IgD-negative memory B cell (primary cell): Measurements from ENCODE around the gene ROR2. TPM values are rescaled to one million over a fixed set of nuclear protein-coding genes. Genes with fewer than 3 reads are reported as not detected.
A peak's percentile ranks its signal among the peaks of the same experiment; 100 is the strongest.

Experiments
- H3K27ac Mint-ChIP-seq, 3 donors: one replicate each; pipeline ENCODE4 v1.8.0; 2020 to 2022; ENCODE audit warnings: mild to moderate bottlenecking in 3 of 3, mixed read lengths in 3 of 3, moderate library complexity in 1 of 3
- H3K27me3 Mint-ChIP-seq: one replicate; pipeline ENCODE4 v1.8.0; 2021; ENCODE audit warnings: mixed read lengths
- H3K36me3 Mint-ChIP-seq: one replicate; pipeline ENCODE4 v1.8.0; 2020; ENCODE audit warnings: mild to moderate bottlenecking, mixed read lengths
- H3K4me1 Mint-ChIP-seq, 3 donors: one replicate each; pipeline ENCODE4 v1.8.0; 2020 to 2022; ENCODE audit warnings: mixed read lengths in 3 of 3, mild to moderate bottlenecking in 1 of 3
- H3K4me3 Mint-ChIP-seq, 4 donors: one replicate each; pipeline ENCODE4 v1.8.0; 2020 to 2022; ENCODE audit warnings: mild to moderate bottlenecking in 4 of 4, mixed read lengths in 4 of 4, moderate library complexity in 3 of 4
- H3K9me3 Mint-ChIP-seq, 3 donors: one replicate each; pipeline ENCODE4 v1.8.0; 2020 to 2021; ENCODE audit warnings: mixed read lengths in 3 of 3, mild to moderate bottlenecking in 1 of 3
- polyA plus RNA-seq: library from polyadenylated mRNA; unstranded; fragments of 300-500 nt; fragmentation: Illumina TruSeq; gene quantifications from one replicate; pipeline ENCODE4 v1.2.3, GENCODE V29; 2021

ROR2 gene
- polyA plus RNA-seq, 1 donor from 2014 or later = not detected

DNA sequence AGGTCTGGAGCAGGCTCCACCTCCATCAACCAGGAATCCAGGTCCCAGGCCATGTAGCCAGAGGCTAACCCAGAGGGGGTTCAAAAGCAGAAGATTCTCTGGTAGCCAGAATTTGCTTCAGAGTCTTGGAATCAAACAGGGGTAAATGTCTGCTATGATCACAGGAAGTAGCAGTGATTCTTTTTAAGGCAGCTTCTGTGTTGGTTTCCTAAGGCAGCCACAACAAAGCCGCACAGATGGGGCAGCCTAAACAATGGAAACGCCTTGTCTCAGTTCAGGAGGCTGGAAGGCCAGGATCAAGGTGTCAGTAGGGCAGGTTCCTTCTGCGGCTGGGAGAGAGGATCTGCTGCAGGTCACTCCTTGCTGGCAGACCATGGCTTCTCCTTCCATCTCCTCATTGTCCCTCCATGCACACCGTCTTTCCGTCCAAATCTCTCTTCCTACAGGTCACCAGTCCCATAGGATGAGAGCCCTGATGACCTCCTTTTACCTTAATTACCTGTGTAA lies 167.3 kb downstream of the ROR2 start:
- Mint-ChIP-seq H3K27me3 (peaks cover 10% of the 10 kb centered on the region), H3K4me1 (peaks cover 0 to 2% (median 0%) of the 10 kb centered on the region in 3 donors), H3K9me3 (peaks cover 2 to 4% (median 4%) of the 10 kb centered on the region in 3 donors), H3K36me3 (no peaks in the 10 kb centered on the region), H3K4me3 (no peak overlapping the region), H3K27ac (no peak overlapping the region)

DNA sequence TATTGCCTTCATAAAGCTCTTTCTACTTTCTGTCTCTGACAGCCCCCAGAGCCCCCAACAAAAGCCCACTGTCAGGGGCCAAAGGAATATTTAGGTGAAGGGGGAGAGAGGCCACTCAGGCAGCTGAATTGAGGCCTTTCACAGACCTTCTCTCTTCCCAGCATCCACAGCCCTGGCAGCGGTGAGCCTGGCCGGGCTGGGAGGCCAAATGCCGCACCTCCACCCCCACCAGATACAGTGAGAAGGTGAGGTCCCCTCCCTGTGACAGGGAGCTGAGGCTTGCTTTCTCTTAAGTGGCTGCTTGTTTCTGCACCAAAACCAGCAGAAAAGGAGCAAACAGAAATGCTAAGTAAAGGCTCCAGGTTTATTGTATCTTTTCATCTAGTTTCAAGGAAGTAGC lies 168.1 kb downstream of the ROR2 start:
- Mint-ChIP-seq H3K4me1 (peaks cover 0 to 2% (median 0%) of the 10 kb centered on the region in 3 donors), H3K36me3 (no peaks in the 10 kb centered on the region), H3K4me3 (no peak overlapping the region), H3K27ac (no peak overlapping the region), H3K9me3 (peaks cover 0 to 2% (median 2%) of the 10 kb centered on the region in 3 donors), H3K27me3 (peaks cover 10% of the 10 kb centered on the region)

DNA sequence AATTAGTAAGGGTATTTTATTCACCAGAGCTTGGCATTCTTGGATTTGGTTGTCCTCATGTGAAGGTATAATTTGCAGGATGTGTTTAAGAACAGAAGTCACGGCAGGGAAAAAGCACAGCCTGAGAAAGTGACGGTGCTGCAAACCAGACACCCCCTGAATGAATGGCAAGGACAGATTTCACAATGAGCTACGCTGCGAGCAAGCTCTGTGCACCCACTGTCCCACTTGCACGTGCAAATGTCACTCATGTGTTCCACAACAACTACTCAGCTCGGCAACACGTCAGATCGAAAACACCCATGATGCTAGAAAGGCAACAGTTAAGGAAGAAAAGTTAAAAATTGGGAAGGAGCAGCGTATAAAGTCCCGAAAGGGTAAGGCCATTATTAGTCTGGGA lies 168.9 kb downstream of the ROR2 start:
- peaks cover 0 to 3% (median 2%) of the 10 kb centered on the region in 3 donors for H3K4me1 Mint-ChIP-seq
- peaks cover 7% of the 10 kb centered on the region for H3K27me3 Mint-ChIP-seq
- H3K36me3 Mint-ChIP-seq = no peaks in the 10 kb centered on the region
- H3K4me3 Mint-ChIP-seq = no peak overlapping the region
- no peak overlapping the region for H3K27ac Mint-ChIP-seq
- no peaks in the 10 kb centered on the region for H3K9me3 Mint-ChIP-seq

DNA sequence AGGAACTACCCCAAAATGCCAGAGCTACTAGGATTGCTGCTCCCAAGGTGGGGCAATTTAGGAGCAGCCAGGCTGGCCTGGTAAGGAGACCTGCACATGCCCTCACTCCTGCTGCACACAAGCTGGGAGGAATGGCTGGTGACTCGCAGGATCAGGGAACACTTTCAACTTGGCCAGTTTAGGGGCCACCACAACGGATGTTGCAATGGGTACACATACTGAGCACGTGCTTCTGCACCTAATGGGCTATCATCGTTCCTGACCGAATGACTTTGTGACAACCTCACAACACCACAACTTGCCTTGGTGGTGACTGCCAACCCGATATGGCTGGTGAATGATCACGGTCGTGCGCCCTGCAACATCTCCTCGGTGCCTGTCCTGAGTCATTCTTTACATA lies 172.0 kb downstream of the ROR2 start:
- peaks cover 10% of the 10 kb centered on the region for H3K27me3 Mint-ChIP-seq
- peaks cover 0 to 6% (median 0%) of the 10 kb centered on the region in 3 donors for H3K4me1 Mint-ChIP-seq
- H3K4me3 Mint-ChIP-seq = no peak overlapping the region
- H3K36me3 Mint-ChIP-seq = no peaks in the 10 kb centered on the region
- H3K9me3 Mint-ChIP-seq = no peaks in the 10 kb centered on the region
- H3K27ac Mint-ChIP-seq = no peak overlapping the region

DNA sequence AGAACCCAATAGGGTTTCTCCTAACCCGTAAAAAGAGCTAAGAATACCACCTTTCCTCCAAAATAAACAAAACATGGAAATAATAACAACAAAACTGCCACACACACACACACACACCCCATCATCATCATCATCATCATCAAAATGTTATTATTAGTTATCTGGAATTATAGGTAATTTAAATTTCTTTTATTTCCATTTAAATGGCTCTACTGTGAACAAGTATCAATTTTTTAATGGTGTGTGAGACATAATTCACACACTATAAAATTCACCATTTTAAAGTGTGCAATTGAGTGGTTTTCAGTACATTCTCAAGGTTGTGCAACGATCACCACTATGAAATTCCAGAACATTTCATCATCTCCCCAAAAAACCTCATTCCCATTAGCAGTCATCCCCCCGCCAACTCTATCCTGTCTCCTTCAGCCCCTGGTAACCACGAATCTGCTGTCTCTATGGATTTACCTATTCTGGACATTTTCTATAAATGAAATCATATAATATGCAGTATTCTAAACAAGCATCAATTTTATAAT lies 172.7 kb downstream of the ROR2 start:
- no peak overlapping the region for H3K27ac Mint-ChIP-seq
- H3K27me3 Mint-ChIP-seq = peaks cover 10% of the 10 kb centered on the region
- H3K9me3 Mint-ChIP-seq = no peaks in the 10 kb centered on the region
- peaks cover 0 to 6% (median 0%) of the 10 kb centered on the region in 3 donors for H3K4me1 Mint-ChIP-seq
- H3K4me3 Mint-ChIP-seq = no peak overlapping the region
- no peaks in the 10 kb centered on the region for H3K36me3 Mint-ChIP-seq

DNA sequence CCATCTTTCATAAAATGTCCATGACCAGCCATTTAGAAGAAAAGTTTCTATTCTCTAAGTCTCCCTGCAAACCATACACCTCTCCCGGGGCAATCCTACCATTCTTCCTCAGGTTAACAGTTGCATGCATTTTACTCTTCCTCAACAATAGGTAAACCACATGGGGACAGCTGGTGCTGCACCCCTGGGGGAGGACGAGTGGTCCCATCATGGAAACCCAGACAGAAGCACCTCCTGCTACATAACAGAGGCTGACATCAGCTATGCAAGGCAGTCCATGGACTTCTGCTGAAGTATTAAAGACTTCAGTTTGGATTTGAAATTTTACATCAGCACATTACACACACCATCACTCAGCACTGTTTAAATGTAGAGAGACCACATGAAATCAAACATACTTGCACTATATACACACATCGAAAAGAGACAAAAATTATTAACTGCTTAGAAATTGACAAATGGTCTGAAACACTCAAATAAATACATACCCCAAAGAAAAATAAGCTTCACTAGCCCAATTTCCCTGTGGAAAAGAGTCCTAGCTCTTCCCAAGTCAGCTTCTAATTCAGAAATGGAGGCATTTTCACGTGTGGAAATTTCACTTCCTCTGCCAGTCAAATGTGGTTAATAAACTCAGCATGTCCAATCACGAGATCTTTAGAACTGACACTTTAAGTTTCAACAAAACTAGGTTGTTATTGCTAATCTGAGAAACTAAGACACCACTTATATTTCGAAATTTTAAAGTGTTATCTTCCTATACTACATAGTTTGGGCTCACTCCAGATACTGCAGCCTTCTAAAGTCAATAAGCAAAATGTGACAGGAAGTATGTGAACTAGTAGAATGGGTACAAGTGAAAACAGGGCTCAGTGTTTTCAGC lies 173.4 kb downstream of the ROR2 start:
- H3K36me3 Mint-ChIP-seq = no peaks in the 10 kb centered on the region
- peak overlapping the region in 1 of 4 donors; percentile 1 for H3K4me3 Mint-ChIP-seq
- no peaks in the 10 kb centered on the region for H3K9me3 Mint-ChIP-seq
- H3K27me3 Mint-ChIP-seq = peaks cover 10% of the 10 kb centered on the region
- H3K27ac Mint-ChIP-seq = no peak overlapping the region
- H3K4me1 Mint-ChIP-seq = peaks cover 0 to 6% (median under 1%) of the 10 kb centered on the region in 3 donors

DNA sequence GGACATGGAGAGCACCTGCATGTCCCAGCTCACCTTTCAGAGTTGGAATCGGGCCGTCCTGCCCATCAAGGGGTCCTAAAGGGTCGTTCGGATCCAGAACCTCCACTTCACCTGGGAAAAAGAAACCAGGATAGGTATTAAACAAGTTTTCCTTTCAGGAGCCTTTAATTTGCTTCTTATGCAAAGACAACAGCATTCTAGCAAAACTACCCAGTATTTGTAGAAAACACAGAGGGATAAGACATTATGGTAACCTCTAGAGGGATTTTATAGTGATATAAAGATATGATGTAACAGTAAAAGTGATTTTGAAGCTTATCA lies 174.4 kb downstream of the ROR2 start:
- Mint-ChIP-seq H3K4me3 (no peak overlapping the region), H3K27ac (no peak overlapping the region), H3K4me1 (peaks cover 0 to 6% (median 2%) of the 10 kb centered on the region in 3 donors), H3K9me3 (no peaks in the 10 kb centered on the region), H3K27me3 (peaks cover 10% of the 10 kb centered on the region), H3K36me3 (no peaks in the 10 kb centered on the region)

DNA sequence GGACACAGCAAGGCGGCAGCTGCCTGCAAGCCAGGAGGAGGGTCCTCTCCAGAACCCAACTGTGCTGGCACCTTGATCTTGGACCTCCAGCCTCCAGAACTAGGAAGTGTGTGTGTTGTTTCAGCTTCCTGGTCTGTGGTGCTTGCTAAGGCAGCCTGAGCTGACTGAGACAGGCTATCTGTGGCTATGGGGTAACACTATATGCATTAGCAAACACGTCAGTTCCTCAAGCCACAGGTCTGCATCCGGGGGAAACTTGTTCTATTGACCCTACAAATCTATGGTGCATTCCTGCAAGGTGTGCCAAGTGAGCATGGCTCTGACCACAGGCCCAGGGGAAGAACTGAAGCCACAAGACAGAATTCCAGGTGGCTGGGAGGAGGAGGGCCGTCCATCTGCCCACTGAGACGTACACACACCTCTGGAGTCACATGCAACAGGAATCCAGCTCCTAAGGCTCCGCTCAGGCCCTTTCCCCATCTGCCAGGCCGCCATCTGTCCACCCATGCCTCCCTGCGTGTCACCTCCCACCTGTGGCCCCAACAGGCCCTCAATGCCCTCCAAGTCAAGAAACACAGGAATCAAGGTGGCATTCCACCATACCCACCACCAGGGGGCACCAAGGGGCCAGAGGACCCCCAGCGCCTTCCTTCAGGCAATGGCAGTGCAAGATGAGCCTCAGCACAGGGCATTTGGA lies 174.9 kb downstream of the ROR2 start:
- H3K4me1 Mint-ChIP-seq = peaks cover 0 to 6% (median 2%) of the 10 kb centered on the region in 3 donors
- no peaks in the 10 kb centered on the region for H3K9me3 Mint-ChIP-seq
- no peak overlapping the region for H3K27ac Mint-ChIP-seq
- peaks cover 10% of the 10 kb centered on the region for H3K27me3 Mint-ChIP-seq
- H3K36me3 Mint-ChIP-seq = no peaks in the 10 kb centered on the region
- H3K4me3 Mint-ChIP-seq = peak overlapping the region in 1 of 4 donors; percentile 3

DNA sequence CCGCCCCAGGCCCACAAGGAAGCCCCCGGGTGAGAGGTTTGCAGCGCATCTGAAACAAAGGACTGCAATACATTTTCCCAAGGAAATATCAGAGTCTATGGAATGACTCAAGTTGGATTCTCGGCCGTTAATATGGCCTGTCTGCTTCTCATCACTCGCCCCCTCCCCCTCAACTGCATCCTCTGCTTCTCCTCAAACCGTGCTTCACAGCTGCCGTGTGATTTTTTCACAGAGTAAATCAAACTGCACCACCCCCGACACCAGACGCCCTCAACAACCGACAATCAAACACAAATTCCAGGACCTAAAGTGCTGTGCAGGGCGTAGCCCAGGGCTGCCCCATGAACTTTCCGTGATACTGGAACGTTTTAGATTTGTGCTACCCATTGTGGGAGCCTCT lies 176.9 kb downstream of the ROR2 start:
- Mint-ChIP-seq H3K27ac (no peak overlapping the region), H3K4me1 (peaks cover 0 to 6% (median 2%) of the 10 kb centered on the region in 3 donors), H3K9me3 (no peaks in the 10 kb centered on the region), H3K36me3 (no peaks in the 10 kb centered on the region), H3K27me3 (peaks cover 11% of the 10 kb centered on the region), H3K4me3 (no peak overlapping the region)

DNA sequence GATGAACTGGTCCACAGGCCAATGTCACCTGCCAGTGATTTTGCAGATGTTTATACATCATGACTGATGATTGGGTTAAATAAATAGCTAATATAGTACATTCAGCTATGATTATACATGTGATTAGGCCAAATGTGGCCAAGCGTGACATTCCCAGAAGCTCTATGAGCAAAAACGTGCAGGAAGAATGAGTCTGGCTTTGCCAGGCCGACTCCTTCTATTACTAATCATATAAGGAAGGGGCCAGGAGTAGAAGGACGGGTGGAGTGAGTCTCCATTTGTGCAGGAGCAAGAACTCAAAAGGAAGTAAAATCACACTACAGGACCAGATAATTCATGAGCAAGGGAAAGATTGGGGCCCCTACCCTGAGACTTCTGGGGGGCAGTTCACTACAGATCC lies 178.2 kb downstream of the ROR2 start:
- Mint-ChIP-seq H3K27ac (no peak overlapping the region), H3K9me3 (no peaks in the 10 kb centered on the region)

DNA sequence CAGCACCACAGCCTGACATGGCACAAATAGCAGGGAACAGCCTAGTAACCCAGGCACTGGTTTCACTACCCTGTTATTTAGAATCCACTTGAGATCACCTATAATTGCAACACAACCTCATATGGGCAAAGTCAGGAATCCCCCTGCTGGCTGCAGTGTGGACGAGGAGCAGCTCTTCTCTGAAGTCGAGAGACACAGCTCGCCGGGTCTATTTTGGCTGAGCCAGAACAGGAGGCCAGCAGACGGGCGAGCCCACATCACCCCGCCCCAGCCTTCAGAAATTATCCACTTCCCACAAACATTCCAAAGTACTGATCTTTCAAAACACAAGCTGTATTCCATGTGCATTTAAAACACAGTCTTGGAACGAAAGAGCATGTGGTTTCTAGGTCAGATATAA lies 179.0 kb downstream of the ROR2 start:
- Mint-ChIP-seq H3K27ac (no peak overlapping the region), H3K9me3 (no peaks in the 10 kb centered on the region), H3K4me3 (no peak overlapping the region), H3K4me1 (peaks cover 0 to 3% (median 2%) of the 10 kb centered on the region in 3 donors), H3K27me3 (peaks cover 30% of the 10 kb centered on the region), H3K36me3 (no peaks in the 10 kb centered on the region)

More for the DNA sequence above, 178.2 kb downstream of the ROR2 start:
- peaks cover 23% of the 10 kb centered on the region for H3K27me3 Mint-ChIP-seq
- H3K36me3 Mint-ChIP-seq = no peaks in the 10 kb centered on the region
- peaks cover 0 to 6% (median 2%) of the 10 kb centered on the region in 3 donors for H3K4me1 Mint-ChIP-seq
- H3K4me3 Mint-ChIP-seq = no peak overlapping the region

DNA sequence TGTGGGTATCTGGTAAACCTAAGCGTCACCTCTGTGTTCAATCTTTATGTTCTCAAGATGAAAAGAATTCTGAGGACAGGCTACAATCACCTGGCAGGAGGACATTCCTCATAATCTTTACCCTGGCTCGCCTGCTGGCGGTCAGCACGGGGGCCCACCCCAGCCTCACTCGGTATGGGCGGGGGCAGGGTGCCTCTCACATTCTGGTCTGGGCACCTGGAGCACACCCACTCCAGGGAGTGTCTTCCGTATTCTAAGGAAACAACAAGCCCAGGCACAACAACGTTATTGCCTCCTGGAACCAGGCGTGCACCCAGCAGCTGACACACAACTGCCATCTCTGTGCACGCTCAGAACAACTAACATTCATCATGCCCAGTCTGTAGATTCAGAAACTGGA lies 179.8 kb downstream of the ROR2 start:
- Mint-ChIP-seq H3K9me3 (peaks cover 0 to under 1% (median under 1%) of the 10 kb centered on the region in 3 donors), H3K27ac (no peak overlapping the region), H3K4me1 (peaks cover 0 to 2% (median 0%) of the 10 kb centered on the region in 3 donors), H3K27me3 (peaks cover 31% of the 10 kb centered on the region), H3K36me3 (no peaks in the 10 kb centered on the region), H3K4me3 (no peak overlapping the region)

DNA sequence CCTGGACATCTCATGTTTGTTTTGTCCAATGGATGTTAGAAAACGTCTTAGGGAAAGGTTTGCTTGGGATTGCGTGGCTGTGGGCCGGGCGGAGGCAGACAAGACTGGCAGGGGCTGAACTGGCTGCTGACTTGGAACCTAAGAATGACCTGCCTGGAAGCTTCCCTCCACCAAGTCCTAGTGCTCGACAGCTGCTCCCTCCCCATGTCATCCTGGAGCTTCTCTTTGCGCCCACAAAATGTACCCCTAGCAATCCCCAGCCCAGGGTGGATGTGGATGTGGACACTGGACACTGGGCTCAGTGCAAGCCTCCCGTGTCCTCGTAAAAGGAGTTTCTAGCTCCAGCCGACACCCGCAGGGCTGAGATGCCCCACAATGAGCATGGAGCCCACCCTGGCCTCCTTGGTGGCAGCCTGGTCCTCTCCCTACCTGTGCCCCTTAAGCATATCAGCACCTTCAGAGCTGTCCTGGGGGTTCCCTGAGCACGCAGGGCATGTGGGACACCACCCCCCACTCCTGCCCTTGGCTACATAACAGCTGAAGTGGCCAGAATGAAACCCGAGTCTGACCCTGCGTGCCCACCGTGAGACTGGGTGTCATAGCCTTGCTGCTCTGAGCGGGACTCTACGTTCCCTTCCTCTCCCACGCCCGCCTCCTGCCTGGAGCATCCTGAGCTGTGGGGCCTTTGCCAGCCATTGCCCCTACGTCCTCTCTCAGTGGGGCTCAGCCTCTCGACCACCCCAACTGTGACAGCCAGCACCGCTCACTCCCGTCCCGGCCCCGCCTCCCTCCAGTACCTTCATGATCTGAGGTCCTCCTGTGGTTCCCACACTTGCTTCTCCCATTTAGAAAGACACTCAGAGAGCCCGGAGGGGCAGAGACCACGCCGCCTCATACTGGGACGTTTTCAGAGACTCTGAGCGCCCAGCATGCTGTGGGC lies 180.8 kb downstream of the ROR2 start:
- Mint-ChIP-seq H3K4me1 (peaks cover 0 to 2% (median 0%) of the 10 kb centered on the region in 3 donors), H3K9me3 (peaks cover 2 to 9% (median 5%) of the 10 kb centered on the region in 3 donors), H3K4me3 (no peak overlapping the region), H3K36me3 (no peaks in the 10 kb centered on the region), H3K27me3 (peaks cover 30% of the 10 kb centered on the region), H3K27ac (no peak overlapping the region)

DNA sequence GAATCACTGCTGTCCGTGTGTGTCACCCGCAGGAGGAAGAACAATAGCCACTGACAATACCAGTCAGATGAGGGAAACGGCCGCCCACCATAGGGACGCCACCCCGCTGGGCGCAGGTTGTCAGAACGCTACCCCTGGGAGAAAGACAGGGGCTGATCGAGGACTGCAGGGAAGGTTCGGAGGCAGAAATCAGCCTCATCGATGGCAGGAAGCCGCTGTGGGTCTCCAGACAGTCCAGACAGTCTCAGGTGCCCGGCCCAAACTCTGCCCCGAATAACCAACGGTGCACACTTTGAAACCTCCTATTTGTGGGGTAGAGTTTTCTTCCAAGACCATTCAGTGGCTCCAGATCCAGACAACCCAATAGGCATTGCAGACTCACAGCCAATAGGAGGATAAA lies 181.5 kb downstream of the ROR2 start:
- H3K27me3 Mint-ChIP-seq = peaks cover 30% of the 10 kb centered on the region
- no peaks in the 10 kb centered on the region for H3K36me3 Mint-ChIP-seq
- H3K4me3 Mint-ChIP-seq = no peak overlapping the region
- peaks cover 2 to 10% (median 5%) of the 10 kb centered on the region in 3 donors for H3K9me3 Mint-ChIP-seq
- no peak overlapping the region for H3K27ac Mint-ChIP-seq
- H3K4me1 Mint-ChIP-seq = peaks cover 0 to 2% (median 0%) of the 10 kb centered on the region in 3 donors
